Gastrocnemius medialis (tissue), 4 donors: Measurements from ENCODE around the gene SBSN. TPM values are rescaled to one million over a fixed set of nuclear protein-coding genes. Genes with fewer than 3 reads are reported as not detected.

Experiments
- ATAC-seq, 2 donors: fragments of 150-250 bp; one replicate each; pipeline ENCODE4 v1.9.1; 2016
- DNase-seq, 2 donors: peaks; one replicate each; pipeline ENCODE4 v3.0.0-alpha.2; 2019
- H3K27ac ChIP-seq, 4 donors: fragments of 200-600 bp; sonication (generic); 1 replicate in 1 of 4; 2 replicates in 3 of 4; pipeline ENCODE4 v1.5.1; 2016 to 2018; ENCODE audit warnings: mild to moderate bottlenecking in 2 of 4, moderate library complexity in 1 of 4
- H3K27me3 ChIP-seq, 3 donors: fragments of 200-600 bp; sonication (generic) in 2 of 3; 1 replicate in 1 of 3; 2 replicates in 2 of 3; pipeline versions ENCODE4 v1.5.1 to v1.6.0; 2016 to 2019; ENCODE audit warnings: mild to moderate bottlenecking in 1 of 3, moderate library complexity in 1 of 3
- H3K36me3 ChIP-seq, 2 donors: fragments of 200-600 bp; sonication (generic) in 1 of 2; one replicate each; pipeline ENCODE4 v1.5.1; 2017 to 2018
- H3K4me1 ChIP-seq, 2 donors: fragments of 200-600 bp; sonication (generic) in 1 of 2; one replicate each; pipeline ENCODE4 v1.5.1; 2016 to 2017; ENCODE audit warnings: mild to moderate bottlenecking in 2 of 2
- H3K4me3 ChIP-seq, 4 donors: fragments of 200-600 bp; sonication (generic) in 3 of 4; 1 replicate in 1 of 4; 2 replicates in 3 of 4; pipeline ENCODE4 v1.5.1; 2016 to 2019; ENCODE audit warnings: mild to moderate bottlenecking in 2 of 4
- H3K9me3 ChIP-seq, 3 donors: fragments of 200-600 bp; sonication (generic) in 2 of 3; 1 replicate in 1 of 3; 2 replicates in 2 of 3; pipeline ENCODE4 v1.5.1; 2016 to 2019
- POLR2A ChIP-seq, 2 donors: fragments of 450-650 bp; IDR thresholded peaks; one replicate each; pipeline ENCODE4 v1.6.1; 2017; ENCODE audit warnings: antibody characterized with exemption in 2 of 2, mild to moderate bottlenecking in 2 of 2, moderate library complexity in 2 of 2
- in situ Hi-C, 4 donors: fragments of 200-750 bp; cut with MboI; loops; one replicate each; pipeline versions ENCODE4 v1.15.0 to v1.8.0; 2017; ENCODE audit warnings: low sequenced_read_pairs in 4 of 4
- intact Hi-C: fragments of 100-400 bp; cut with DNase I; formaldehyde crosslinking; loops from one replicate; pipeline ENCODE4 v1.15.1; 2023; ENCODE audit warnings: low total_unique reads
- total RNA-seq, 4 donors: library from RNA; depleted of rRNA; stranded (reverse); fragments of >200 nt; gene quantifications; one replicate each; pipeline versions ENCODE4 v1.1.0 to v1.2.3, GENCODE V29; 2016
- TF ChIP-seq, protein P1 (sequence below), 5 experiments: fragments of 450-650 bp in 3 of 5; fragments of 200-600 bp in 2 of 5; sonication (generic) in 2 of 5; IDR thresholded peaks in 4 of 5; conservative IDR thresholded peaks in 1 of 5; 1 replicate in 4 of 5; 2 replicates in 1 of 5; pipeline ENCODE4 v1.5.1; 2016 to 2019; ENCODE audit warnings: antibody characterized with exemption in 5 of 5, mild to moderate bottlenecking in 3 of 5, moderate library complexity in 3 of 5

The SBSN gene, protein sequence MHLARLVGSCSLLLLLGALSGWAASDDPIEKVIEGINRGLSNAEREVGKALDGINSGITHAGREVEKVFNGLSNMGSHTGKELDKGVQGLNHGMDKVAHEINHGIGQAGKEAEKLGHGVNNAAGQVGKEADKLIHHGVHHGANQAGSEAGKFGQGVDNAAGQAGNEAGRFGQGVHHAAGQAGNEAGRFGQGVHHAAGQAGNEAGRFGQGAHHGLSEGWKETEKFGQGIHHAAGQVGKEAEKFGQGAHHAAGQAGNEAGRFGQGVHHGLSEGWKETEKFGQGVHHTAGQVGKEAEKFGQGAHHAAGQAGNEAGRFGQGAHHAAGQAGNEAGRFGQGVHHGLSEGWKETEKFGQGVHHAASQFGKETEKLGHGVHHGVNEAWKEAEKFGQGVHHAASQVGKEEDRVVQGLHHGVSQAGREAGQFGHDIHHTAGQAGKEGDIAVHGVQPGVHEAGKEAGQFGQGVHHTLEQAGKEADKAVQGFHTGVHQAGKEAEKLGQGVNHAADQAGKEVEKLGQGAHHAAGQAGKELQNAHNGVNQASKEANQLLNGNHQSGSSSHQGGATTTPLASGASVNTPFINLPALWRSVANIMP
- not detected for total RNA-seq

DNA sequence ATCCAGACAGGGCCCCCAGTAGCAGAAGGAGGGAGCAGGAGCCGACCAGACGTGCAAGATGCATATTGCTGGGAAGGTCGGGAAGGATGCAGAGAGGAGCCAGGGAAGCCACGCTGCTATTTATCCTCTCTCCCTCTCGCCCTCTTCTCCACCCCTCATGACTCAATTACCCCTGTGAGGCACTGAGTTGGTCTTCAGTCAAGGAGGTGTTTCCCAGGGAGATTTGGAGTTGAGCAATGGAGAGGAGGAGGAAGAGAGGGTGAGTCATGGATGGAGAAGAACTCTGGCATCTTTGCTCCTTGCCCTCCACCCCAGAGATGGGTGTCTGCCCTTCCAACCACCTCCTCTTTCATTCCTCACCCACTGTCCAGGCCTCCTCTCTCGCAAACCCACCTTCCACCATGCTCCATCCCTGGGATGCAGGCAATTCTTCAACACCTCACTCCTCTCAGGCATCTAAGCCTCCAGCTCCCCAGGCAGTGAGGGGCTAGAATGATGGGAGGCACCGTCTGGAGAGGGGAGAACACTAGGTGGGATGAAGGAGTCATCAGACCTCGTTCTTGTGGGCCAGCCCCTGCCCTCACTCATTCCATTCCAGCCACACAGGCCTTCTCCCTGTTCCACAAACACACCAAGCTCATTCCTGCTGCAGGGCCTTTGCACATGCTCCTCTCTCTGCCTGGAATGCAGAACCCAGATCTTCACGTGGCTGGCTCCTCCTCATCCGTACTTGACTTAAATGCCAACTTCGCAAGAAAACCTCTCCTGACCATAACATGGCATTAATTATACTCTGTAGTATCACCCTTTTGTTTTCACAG, at the start of gene SBSN:
Gene SBSN, minus strand, starts transcription at position 94 of the 821 bp plus-strand sequence. Its CDS starts 30 bp downstream, at position 64.
- TF ChIP-seq, protein P1, sequence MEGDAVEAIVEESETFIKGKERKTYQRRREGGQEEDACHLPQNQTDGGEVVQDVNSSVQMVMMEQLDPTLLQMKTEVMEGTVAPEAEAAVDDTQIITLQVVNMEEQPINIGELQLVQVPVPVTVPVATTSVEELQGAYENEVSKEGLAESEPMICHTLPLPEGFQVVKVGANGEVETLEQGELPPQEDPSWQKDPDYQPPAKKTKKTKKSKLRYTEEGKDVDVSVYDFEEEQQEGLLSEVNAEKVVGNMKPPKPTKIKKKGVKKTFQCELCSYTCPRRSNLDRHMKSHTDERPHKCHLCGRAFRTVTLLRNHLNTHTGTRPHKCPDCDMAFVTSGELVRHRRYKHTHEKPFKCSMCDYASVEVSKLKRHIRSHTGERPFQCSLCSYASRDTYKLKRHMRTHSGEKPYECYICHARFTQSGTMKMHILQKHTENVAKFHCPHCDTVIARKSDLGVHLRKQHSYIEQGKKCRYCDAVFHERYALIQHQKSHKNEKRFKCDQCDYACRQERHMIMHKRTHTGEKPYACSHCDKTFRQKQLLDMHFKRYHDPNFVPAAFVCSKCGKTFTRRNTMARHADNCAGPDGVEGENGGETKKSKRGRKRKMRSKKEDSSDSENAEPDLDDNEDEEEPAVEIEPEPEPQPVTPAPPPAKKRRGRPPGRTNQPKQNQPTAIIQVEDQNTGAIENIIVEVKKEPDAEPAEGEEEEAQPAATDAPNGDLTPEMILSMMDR (IDR thresholded peaks at IDR 0.05 in 4 of 5, conservative IDR thresholded peaks at IDR 0.05 in 1 of 5), result no peak
- no peak for TF ChIP-seq POLR2A (IDR thresholded peaks at IDR 0.05)
- H3K4me3 ChIP-seq, result no peak within 1 kb of the TSS
- intact Hi-C loops, result no loop called here
- no peak within 1 kb of the TSS for H3K27ac ChIP-seq
- H3K36me3 ChIP-seq, result no peaks in the 10 kb centered on the region
- no peaks in the 10 kb centered on the region for H3K9me3 ChIP-seq
- in situ Hi-C loops, result loop anchor here in 1 of 4 donors (25.0 kb wide), 1 partner anchor 184 kb away; the partner anchor contains the start of genes KMT2B and ZBTB32
- ATAC-seq (no peak), DNase-seq (no peak)
- peaks cover 20 to 52% (median 41%) of the 10 kb centered on the region in 3 donors for H3K27me3 ChIP-seq
- no peaks in the 10 kb centered on the region for H3K4me1 ChIP-seq

DNA sequence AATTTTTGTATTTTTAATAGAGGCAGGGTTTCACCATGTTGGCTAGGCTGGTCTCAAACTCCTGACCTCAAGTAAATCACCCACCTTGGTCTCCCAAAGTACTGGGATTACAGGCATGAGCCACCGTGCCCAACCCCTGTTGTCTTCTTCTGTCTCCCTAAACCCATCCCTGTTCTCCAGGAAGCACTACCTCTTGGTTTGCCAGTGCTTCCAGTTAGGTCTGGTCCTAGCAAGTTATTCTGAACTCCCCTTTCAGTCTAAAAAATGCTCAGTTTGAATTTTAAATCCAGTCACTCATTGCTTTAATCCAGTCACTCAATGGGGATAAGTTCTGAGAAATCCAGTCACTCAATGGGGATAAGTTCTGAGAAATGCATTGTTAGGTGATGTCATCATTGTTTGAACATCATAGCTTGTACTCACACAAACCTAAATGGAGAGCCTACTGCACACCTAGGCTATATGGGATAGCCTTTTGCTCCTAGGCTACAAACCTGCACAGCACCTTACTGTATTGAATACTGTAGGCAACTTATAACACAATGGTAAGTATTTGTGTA, 43.4 kb upstream of the SBSN start:
- DNase-seq (no peak), ATAC-seq (no peak)
- Histone ChIP-seq H3K9me3 (peaks cover 0 to 6% (median 0%) of the 10 kb centered on the region in 3 donors), H3K27me3 (peaks cover 0 to 3% (median 3%) of the 10 kb centered on the region in 3 donors), H3K27ac (no peak overlapping the region), H3K4me3 (no peak overlapping the region), H3K4me1 (no peaks in the 10 kb centered on the region), H3K36me3 (no peaks in the 10 kb centered on the region)
- intact Hi-C loops (no loop called here), in situ Hi-C loops (no loop called here)
- TF ChIP-seq, protein P1 (IDR thresholded peaks at IDR 0.05 in 4 of 5, conservative IDR thresholded peaks at IDR 0.05 in 1 of 5), result no peak
- no peak for TF ChIP-seq POLR2A (IDR thresholded peaks at IDR 0.05)

DNA sequence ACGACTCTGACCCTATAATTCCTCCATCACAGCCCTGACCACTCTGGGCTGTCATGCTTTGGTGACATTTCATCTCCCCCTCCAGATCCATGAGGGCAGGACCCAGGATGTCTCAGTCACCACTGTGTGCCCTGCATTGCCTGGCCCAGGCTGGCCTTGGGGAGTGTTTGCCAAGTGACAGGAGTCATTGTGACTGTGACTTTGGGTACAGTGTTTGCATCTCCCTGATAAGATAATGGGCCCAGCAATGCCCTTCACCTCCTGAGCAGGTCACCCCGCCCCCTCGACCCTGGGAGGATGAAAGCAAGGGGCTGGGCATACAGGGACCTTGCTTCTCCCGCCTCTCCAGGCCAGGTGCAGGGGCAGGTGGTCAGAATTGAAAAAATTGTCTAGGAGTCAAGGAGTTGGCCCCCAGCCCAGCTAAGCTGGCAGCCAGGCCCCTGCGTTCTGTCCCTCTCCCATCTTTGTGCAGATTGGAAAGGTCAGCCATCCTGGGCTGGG, 41.2 kb upstream of the SBSN start:
- Histone ChIP-seq H3K4me1 (no peaks in the 10 kb centered on the region), H3K9me3 (no peaks in the 10 kb centered on the region), H3K27me3 (peaks cover 0 to 6% (median 0%) of the 10 kb centered on the region in 3 donors), H3K4me3 (no peak overlapping the region), H3K36me3 (no peaks in the 10 kb centered on the region), H3K27ac (no peak overlapping the region)
- DNase-seq (no peak), ATAC-seq (no peak)
- TF ChIP-seq POLR2A (IDR thresholded peaks at IDR 0.05), result no peak
- in situ Hi-C loops, result no loop called here
- intact Hi-C loops, result no loop called here

DNA sequence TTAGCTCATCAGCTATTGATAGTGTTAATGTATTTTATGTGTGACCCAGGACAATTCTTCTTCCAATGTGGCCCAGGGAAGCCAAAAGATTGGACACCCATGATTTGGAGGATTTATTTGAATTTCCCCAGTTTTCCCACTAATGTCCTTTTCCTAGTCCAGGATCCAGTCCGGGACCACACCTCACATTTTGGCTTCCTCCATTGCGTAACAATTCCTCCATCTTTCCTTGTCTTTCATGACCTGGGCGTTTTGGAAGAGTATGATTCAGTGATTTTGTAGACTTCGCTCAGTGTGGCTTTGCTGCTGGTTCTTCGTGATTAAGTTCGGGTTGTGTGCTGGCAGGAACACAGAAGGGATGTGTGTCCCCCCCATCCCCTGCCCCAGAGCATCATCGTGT, 38.6 kb upstream of the SBSN start:
- in situ Hi-C loops (no loop called here), intact Hi-C loops (no loop called here)
- no peak for DNase-seq
- H3K4me3 ChIP-seq, result no peak overlapping the region
- no peaks in the 10 kb centered on the region for H3K9me3 ChIP-seq
- H3K4me1 ChIP-seq, result no peaks in the 10 kb centered on the region
- peaks cover 0 to 7% (median 6%) of the 10 kb centered on the region in 3 donors for H3K27me3 ChIP-seq
- no peaks in the 10 kb centered on the region for H3K36me3 ChIP-seq
- ATAC-seq, result no peak
- H3K27ac ChIP-seq, result no peak overlapping the region
- no peak for TF ChIP-seq POLR2A (IDR thresholded peaks at IDR 0.05)
- TF ChIP-seq, protein P1 (IDR thresholded peaks at IDR 0.05 in 4 of 5, conservative IDR thresholded peaks at IDR 0.05 in 1 of 5), result no peak
